Erythroblast (primary cell): ENCODE results near the gene PIRT.

Source experiments
- DNase-seq, 2 experiments: peaks; one replicate each; lab custom pipeline; 2025; lab: John Stamatoyannopoulos, UW
- GATA1 ChIP-seq: IDR thresholded peaks from 2 replicates; pipeline ENCODE4 v1.6.1; 2011; ENCODE audit warnings: low read depth, mild to moderate bottlenecking, control low read depth, low read length, moderate library complexity
- POLR2A ChIP-seq: IDR thresholded peaks from 2 replicates; pipeline ENCODE4 v1.6.1; 2011; ENCODE audit warnings: mild to moderate bottlenecking, low read length

The PIRT gene

GRCh38 chr17:10806545-10807262 lies 31.2 kb downstream of the PIRT start:
- TF ChIP-seq GATA1 (no peak), POLR2A (no peak)

DNA sequence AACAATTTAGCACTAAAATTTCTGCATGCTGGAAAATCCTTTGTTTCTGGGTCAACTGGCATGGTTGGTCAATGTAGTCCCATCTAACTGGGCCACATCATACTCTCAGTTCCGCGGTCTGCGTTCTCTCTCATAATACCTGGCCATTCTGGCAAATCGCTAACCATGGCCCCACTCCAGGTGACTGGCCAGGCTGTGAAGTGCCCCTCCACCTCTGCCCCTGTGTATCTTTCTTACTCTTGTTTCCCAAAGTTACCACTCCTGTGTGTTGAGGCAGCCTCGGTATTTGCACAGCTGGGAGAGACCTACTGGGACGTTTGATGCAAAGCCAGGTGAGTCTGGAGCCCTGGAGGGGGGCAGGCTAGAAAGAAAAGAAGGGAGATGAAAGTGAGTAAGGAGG lies 32.0 kb downstream of the PIRT start:
- no peak for DNase-seq
- TF ChIP-seq GATA1 (no peak), POLR2A (no peak)

More at GRCh38 chr17:10806545-10807262, 31.2 kb downstream of the PIRT start:
- DNase-seq: no peak

DNA sequence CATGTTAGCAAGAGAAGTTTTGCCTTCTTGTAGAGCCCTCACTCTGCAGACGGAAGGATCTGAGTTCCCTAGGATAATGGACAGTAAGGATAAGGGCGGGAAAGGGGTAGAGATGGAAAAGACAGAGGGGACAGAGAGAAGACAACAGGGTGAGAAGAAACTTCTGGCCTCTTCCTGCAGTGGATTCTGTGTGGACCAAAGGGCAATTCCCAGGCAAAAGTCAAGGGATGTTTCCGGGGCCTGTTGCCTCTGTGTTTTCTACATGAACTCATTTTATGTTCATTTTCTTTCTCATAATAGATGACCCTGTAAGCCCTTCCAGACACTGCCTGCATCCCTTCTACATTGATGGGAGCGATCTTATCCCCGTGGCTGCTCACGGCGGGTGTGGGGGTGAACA lies 33.3 kb downstream of the PIRT start:
- no peak for TF ChIP-seq POLR2A
- TF ChIP-seq GATA1: no peak
- no peak for DNase-seq

DNA sequence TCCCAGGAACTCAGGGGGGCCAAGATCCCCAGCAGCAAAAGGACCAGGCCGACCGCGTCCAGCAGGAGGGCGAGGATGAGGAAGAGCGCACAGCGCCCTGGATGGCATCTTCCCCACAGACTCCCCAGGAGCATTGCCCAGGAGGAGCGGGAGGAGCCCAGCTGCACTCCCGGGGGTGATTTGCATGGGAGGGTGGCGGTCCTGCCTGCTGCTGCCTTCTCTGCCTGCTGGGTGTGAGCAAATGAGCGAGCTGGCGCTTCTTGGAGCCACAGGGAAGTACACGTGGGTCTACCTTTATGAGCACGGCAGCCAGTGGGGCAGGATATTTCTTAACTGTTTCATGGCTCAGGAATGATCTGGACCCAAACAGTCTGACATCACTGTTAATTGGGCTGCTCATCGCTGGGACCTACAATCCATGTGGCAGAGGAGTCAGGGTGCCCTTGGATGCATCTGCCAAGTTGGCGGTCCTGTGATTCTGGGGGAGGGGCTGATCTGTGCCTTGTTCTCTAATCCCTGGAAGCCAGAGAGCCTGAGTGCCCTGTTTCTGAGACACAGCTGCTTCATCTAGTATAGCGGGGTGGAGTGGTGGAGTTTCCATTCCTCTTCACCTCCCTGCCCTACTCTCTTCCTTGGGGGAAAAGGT lies 33.9 kb downstream of the PIRT start, which contains the start of gene TMEM238L:
Gene TMEM238L (minus strand): TSS at position 270 of the 646 bp plus-strand sequence. CDS start 136 bp downstream, at position 134.
- DNase-seq: no peak

DNA sequence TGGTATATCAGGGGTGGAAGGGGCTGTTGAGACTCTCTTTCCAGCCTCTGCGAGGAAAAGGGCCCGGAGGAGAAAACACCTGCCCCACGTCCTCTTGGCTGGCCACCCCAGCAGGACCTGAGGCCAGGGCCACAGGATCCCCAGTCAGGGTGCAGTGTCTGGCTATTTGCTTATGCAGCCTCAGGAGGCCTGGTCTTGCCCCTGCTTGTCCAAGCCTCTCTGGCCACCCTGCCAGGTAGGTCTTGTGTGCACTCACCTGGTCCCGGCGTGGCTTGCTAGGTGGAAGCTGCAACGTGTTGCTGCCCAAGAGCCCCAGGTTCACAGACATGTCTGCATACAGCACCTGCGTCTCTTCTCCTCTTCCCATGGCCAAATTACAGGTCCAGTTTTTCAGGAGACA lies 34.5 kb downstream of the PIRT start:
- no peak for DNase-seq
- TF ChIP-seq GATA1 (no peak), POLR2A (no peak)

More for the DNA sequence above, 33.9 kb downstream of the PIRT start, which contains the start of gene TMEM238L:
- TF ChIP-seq GATA1 (no peak), POLR2A (no peak)

- DNase-seq: no peak
- no peak for TF ChIP-seq POLR2A
- TF ChIP-seq GATA1: no peak
Measured at GRCh38 chr17:10802496-10803284, 35.2 kb downstream of the PIRT start.

- TF ChIP-seq POLR2A (no peak), GATA1 (no peak)
- DNase-seq: no peak
Measured at GRCh38 chr17:10799407-10799806, 38.5 kb downstream of the PIRT start.

- DNase-seq: no peak
- no peak for TF ChIP-seq POLR2A
Measured at GRCh38 chr17:10798910-10799309, 39.0 kb downstream of the PIRT start.

DNA sequence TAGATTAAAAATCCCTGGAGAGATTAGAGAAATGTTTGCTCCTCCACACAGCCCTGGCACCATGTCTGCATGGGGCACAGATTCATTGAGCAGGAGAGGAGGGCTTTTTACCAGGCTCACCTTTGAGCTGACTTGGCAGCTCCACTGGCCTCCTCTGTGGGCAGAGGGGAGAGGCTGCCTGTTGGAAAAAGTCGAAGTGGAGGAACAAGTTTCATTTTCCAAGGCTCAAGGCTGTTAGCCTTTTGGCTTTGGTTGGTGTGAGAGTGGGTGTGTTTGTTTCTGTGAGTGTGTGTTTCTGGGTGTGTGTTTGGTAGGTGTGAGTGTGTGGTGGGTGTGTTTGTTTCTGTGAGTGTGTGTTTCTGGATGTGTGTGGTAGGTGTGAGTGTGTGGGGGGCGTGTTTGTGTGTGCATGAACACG lies 39.5 kb downstream of the PIRT start:
- TF ChIP-seq POLR2A (no peak), GATA1 (no peak)

GRCh38 chr17:10797476-10798328 lies 40.2 kb downstream of the PIRT start:
- TF ChIP-seq POLR2A: no peak
- TF ChIP-seq GATA1: no peak
- no peak for DNase-seq

More for the DNA sequence above, 39.5 kb downstream of the PIRT start:
- no peak for DNase-seq

GRCh38 chr17:10793816-10794215 lies 44.1 kb downstream of the PIRT start:
- no peak for DNase-seq
- no peak for TF ChIP-seq POLR2A
- no peak for TF ChIP-seq GATA1

DNA sequence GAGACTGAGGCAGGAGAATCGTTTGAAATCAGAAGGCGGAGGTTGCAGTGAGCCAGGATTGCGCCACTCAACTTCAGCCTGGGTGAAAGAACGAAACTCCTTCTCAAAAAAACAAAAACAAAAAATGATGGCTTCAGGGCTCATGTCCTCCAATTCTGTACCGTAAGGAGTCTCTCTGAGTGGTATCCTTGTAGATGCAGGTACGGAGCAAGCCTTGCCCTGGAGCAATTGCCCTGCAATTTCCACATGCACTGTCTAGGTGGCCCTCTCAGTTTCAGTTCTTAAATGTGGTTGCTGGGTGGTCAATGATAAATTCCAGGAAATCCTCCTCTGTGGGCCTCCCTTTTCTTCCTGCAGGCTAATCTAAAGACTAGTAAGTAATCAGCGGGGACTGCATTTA lies 44.6 kb downstream of the PIRT start:
- TF ChIP-seq GATA1: no peak
- no peak for TF ChIP-seq POLR2A

DNA sequence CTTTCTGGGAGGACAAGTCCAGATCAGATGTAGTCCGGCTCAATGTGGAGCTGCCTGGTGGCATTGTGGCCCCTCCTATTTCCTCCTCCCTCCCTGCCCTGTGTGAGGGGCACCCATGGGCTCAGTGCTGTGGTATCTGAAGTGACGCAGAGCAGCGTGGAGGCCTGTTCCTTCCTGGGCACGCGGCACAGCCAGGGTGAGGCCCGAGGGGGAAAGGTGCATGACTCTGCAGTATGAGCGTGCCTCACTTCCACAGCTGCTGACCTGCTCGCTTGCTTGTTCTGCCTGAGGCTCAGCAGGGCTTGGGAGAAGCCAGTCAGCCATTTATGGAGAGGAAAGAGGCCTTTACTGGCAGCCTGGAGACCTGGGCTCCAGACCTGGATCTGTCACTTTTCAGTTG lies 45.7 kb downstream of the PIRT start:
- DNase-seq: peak in 1 of 2 experiments; percentile 6
- TF ChIP-seq POLR2A (no peak), GATA1 (no peak)

More for the DNA sequence above, 44.6 kb downstream of the PIRT start:
- DNase-seq: no peak
